Measurements from ENCODE around the gene ZNF655. TPM values are rescaled to one million over a fixed set of nuclear protein-coding genes. Genes with fewer than 3 reads are reported as not detected.

The ZNF655 gene
- total and polyA plus RNA-seq, 4 donors, result 41.3 to 138 (median 61.2) TPM

DNA sequence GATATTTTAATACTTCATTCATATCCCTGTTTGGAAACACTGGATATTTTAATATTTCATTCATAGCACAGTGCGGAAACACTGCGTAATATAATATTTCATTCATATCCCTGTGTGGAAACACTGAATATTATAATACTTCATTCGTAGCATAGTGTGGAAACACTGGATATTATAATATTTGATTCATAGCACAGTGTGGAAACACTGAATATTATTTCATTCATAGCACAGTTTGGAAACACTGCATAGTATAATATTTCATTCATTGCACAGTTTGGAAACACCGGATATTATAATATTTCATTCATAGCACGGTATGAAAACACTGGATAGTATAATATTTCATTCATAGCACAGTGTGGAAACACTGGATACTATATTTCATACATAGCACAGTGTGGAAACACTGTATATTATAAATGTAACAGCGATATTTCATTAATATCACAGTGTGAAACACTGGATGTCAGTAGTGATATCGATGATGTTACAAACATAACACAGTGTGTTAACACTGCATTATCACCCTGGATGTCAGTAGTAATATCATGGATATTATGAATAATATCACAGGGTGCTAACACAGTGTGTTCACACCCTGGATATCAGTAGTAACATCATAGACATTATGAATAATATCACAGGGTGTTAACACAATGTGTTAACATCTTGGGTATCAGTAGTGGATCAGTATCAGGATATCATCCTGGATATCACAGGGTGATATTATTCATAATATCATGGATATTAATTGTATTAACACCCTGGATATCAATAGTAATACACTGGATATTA lies 36.7 kb downstream of the ZNF655 start:
- WGBS, 2 donors, result 79 to 80% methylated on average over 7 of the region's 7 CpGs
- no peaks in the 10 kb centered on the region for H3K27me3 ChIP-seq (ENCODE audit: control insufficient read depth in 3 of 3, insufficient read depth in 3 of 3, low read length in 2 of 3)
- no peak overlapping the region for H3K9ac ChIP-seq (ENCODE audit: insufficient read depth in 1 of 2, low read length in 2 of 2)
- no peaks in the 10 kb centered on the region for H3K9me3 ChIP-seq (ENCODE audit: control insufficient read depth in 4 of 4, insufficient read depth in 3 of 4, low read length in 3 of 4)
- no peaks in the 10 kb centered on the region for H3K4me1 ChIP-seq (ENCODE audit: control insufficient read depth in 5 of 5, insufficient read depth in 5 of 5, low read length in 5 of 5)
- ATAC-seq (ENCODE audit: insufficient read depth, low FRiP score), result no peak
- TF ChIP-seq, protein P1, sequence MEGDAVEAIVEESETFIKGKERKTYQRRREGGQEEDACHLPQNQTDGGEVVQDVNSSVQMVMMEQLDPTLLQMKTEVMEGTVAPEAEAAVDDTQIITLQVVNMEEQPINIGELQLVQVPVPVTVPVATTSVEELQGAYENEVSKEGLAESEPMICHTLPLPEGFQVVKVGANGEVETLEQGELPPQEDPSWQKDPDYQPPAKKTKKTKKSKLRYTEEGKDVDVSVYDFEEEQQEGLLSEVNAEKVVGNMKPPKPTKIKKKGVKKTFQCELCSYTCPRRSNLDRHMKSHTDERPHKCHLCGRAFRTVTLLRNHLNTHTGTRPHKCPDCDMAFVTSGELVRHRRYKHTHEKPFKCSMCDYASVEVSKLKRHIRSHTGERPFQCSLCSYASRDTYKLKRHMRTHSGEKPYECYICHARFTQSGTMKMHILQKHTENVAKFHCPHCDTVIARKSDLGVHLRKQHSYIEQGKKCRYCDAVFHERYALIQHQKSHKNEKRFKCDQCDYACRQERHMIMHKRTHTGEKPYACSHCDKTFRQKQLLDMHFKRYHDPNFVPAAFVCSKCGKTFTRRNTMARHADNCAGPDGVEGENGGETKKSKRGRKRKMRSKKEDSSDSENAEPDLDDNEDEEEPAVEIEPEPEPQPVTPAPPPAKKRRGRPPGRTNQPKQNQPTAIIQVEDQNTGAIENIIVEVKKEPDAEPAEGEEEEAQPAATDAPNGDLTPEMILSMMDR (IDR thresholded peaks at IDR 0.05; ENCODE audit: control extremely low read depth, extremely low read depth), result no peak
- H3K27ac ChIP-seq (ENCODE audit: low read depth in 1 of 2, low read length in 1 of 2), result no peak overlapping the region
- DNase-seq, result no peak
- no peak overlapping the region for H3K4me3 ChIP-seq
- no peaks in the 10 kb centered on the region for H3K36me3 ChIP-seq (ENCODE audit: control insufficient read depth in 4 of 4, insufficient read depth in 4 of 4, low read length in 4 of 4)

DNA sequence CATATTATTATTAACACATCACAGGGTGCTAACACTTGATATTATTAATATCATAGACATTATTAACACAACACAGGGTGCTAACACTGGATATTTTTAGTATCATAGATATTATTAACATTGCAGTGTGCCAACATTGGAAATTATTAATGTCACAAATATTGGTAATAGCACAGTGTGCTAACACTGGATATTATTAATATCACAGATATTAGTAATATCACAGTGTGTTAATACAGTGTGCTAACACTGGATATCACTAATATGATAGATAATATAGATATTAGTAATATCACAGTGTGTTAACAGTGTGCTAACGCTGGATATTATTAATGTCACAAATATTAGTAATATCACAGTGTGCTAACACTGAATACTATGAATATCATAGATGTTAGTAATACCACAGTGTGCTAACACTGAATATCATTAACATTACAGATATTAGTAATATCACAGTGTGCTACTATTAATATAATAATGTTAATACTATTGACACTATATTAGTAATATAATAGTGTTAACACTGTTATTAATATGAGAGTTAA lies 38.0 kb downstream of the ZNF655 start:
- WGBS, 2 donors, result 96 to 97% methylated on average over 1 of the region's 1 CpG
- TF ChIP-seq, protein P1 (IDR thresholded peaks at IDR 0.05; ENCODE audit: control extremely low read depth, extremely low read depth), result no peak
- Histone ChIP-seq H3K27ac (ENCODE audit: low read depth in 1 of 2, low read length in 1 of 2) (no peak overlapping the region), H3K36me3 (ENCODE audit: control insufficient read depth in 4 of 4, insufficient read depth in 4 of 4, low read length in 4 of 4) (no peaks in the 10 kb centered on the region), H3K27me3 (ENCODE audit: control insufficient read depth in 3 of 3, insufficient read depth in 3 of 3, low read length in 2 of 3) (no peaks in the 10 kb centered on the region), H3K9me3 (ENCODE audit: control insufficient read depth in 4 of 4, insufficient read depth in 3 of 4, low read length in 3 of 4) (no peaks in the 10 kb centered on the region), H3K9ac (ENCODE audit: insufficient read depth in 1 of 2, low read length in 2 of 2) (no peak overlapping the region), H3K4me1 (ENCODE audit: control insufficient read depth in 5 of 5, insufficient read depth in 5 of 5, low read length in 5 of 5) (no peaks in the 10 kb centered on the region), H3K4me3 (no peak overlapping the region)
- ATAC-seq (ENCODE audit: insufficient read depth, low FRiP score) (no peak), DNase-seq (no peak)

DNA sequence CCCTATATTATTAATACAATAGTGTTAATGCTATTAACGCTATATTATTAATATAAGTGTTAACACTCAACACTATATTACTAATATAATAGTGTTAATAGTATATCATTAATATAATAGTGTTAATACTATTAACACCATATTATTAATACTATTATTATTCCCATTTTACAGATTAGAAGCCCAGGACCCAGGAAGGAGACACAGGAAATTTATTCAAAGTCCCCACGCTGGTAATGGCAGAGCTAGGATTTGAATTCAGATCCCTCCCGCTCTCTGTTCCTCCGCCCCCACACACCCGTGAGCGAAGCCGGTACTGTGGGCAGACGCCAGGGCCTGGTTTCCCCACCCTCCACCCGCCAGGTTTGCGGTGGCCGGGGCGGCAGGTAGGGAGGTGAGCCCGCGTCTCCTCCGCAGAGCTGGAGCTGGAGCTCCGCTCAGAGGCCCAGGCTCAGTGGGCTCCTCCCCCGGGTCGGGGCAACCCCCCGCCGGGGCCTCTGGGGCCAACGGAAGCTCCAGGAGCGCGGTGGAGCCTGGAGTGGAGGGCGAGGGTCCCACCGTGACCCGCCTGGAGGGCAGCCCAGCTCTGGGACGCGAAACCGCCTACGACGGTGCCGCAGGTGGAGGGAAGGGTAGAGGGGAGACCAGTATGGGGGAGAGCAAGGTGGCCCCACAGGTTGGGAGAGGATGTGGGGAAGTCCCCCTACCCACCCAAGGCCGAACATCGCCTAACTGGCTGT lies 39.5 kb downstream of the ZNF655 start, which contains the start of gene TMEM225B:
TSS of gene TMEM225B (plus strand) at position 506 of the 740 bp plus-strand sequence. CDS start 6,122 bp downstream, outside the sequence.
- WGBS, 2 donors, result 63 to 72% methylated on average over 34 of the region's 34 CpGs
- TF ChIP-seq, protein P1 (IDR thresholded peaks at IDR 0.05; ENCODE audit: control extremely low read depth, extremely low read depth), result no peak
- Histone ChIP-seq H3K4me1 (ENCODE audit: control insufficient read depth in 5 of 5, insufficient read depth in 5 of 5, low read length in 5 of 5) (no peaks in the 10 kb centered on the region), H3K27ac (ENCODE audit: low read depth in 1 of 2, low read length in 1 of 2) (no peak within 1 kb of the TSS), H3K27me3 (ENCODE audit: control insufficient read depth in 3 of 3, insufficient read depth in 3 of 3, low read length in 2 of 3) (no peaks in the 10 kb centered on the region), H3K9me3 (ENCODE audit: control insufficient read depth in 4 of 4, insufficient read depth in 3 of 4, low read length in 3 of 4) (peaks cover 0 to 2% (median 0%) of the 10 kb centered on the region in 4 donors), H3K4me3 (no peak within 1 kb of the TSS), H3K36me3 (ENCODE audit: control insufficient read depth in 4 of 4, insufficient read depth in 4 of 4, low read length in 4 of 4) (no peaks in the 10 kb centered on the region), H3K9ac (ENCODE audit: insufficient read depth in 1 of 2, low read length in 2 of 2) (no peak within 1 kb of the TSS)
- ATAC-seq (ENCODE audit: insufficient read depth, low FRiP score) (no peak), DNase-seq (no peak)
